DMS79 (cell line): ENCODE data around the gene B4GALT4.

Source experiments
- DNase-seq: peaks from one replicate; lab custom pipeline; 2025; lab: John Stamatoyannopoulos, UW

Gene B4GALT4

GRCh38 chr3:119237299-119237698, 3.4 kb downstream of the B4GALT4 start:
- DNase-seq: no peak

- DNase-seq: no peak
Observed at GRCh38 chr3:119236756-119237155, 3.9 kb downstream of the B4GALT4 start.

- no peak for DNase-seq
Observed at GRCh38 chr3:119235151-119235550, 5.5 kb downstream of the B4GALT4 start.

GRCh38 chr3:119234610-119235009, 6.1 kb downstream of the B4GALT4 start:
- no peak for DNase-seq

GRCh38 chr3:119230745-119231144, 9.9 kb downstream of the B4GALT4 start:
- DNase-seq: no peak

- DNase-seq: no peak
Observed at GRCh38 chr3:119230071-119230470, 10.6 kb downstream of the B4GALT4 start.

GRCh38 chr3:119229190-119229589, 11.5 kb downstream of the B4GALT4 start:
- no peak for DNase-seq

GRCh38 chr3:119228373-119229145, 12.1 kb downstream of the B4GALT4 start:
- DNase-seq: no peak

- DNase-seq: peak; percentile 7
Observed at GRCh38 chr3:119227070-119227850, 13.4 kb downstream of the B4GALT4 start.

GRCh38 chr3:119225121-119225520, 15.6 kb downstream of the B4GALT4 start:
- DNase-seq: no peak

GRCh38 chr3:119223511-119223910, 17.2 kb downstream of the B4GALT4 start:
- DNase-seq: no peak

- no peak for DNase-seq
Observed at GRCh38 chr3:119222391-119222790, 18.3 kb downstream of the B4GALT4 start.

GRCh38 chr3:119221779-119222320, 18.8 kb downstream of the B4GALT4 start:
- DNase-seq: no peak

GRCh38 chr3:119220970-119221667, 19.6 kb downstream of the B4GALT4 start:
- DNase-seq: no peak

GRCh38 chr3:119220198-119220597, 20.5 kb downstream of the B4GALT4 start:
- no peak for DNase-seq

GRCh38 chr3:119219069-119219468, 21.6 kb downstream of the B4GALT4 start:
- no peak for DNase-seq

- no peak for DNase-seq
Observed at GRCh38 chr3:119211803-119212202, 28.9 kb downstream of the B4GALT4 start.

GRCh38 chr3:119211193-119211592, 29.5 kb downstream of the B4GALT4 start:
- no peak for DNase-seq

- no peak for DNase-seq
Observed at GRCh38 chr3:119207512-119207875, 33.2 kb downstream of the B4GALT4 start.

- DNase-seq: no peak
Observed at GRCh38 chr3:119206611-119207511, 33.8 kb downstream of the B4GALT4 start.

- no peak for DNase-seq
Observed at GRCh38 chr3:119205685-119206084, 35.0 kb downstream of the B4GALT4 start.
